Left lung (tissue), 10 donors: ENCODE results near the gene SECISBP2. TPM values are rescaled to one million over a fixed set of nuclear protein-coding genes. Genes with fewer than 3 reads are reported as not detected.

ENCODE experiments used
- ATAC-seq: fragments of 200-7000 bp; cut with Tn5 transposase; one replicate; pipeline ENCODE4 v1.9.1; 2020; ENCODE audit warnings: moderate library complexity
- DNase-seq, 4 donors: peaks; one replicate each; pipeline ENCODE4 v3.0.0-alpha.2; 2013 to 2020
- H3K27ac ChIP-seq, 2 donors: fragments of 200-600 bp; sonication (generic) in 1 of 2; one replicate each; pipeline versions ENCODE4 v1.5.0 to v1.8.0; 2020 to 2021
- H3K27me3 ChIP-seq, 2 donors: fragments of 200-600 bp; sonication (generic) in 1 of 2; one replicate each; pipeline versions ENCODE4 v1.5.0 to v1.8.0; 2020 to 2021
- H3K36me3 ChIP-seq, 2 donors: fragments of 200-600 bp; sonication (generic) in 1 of 2; one replicate each; pipeline versions ENCODE4 v1.5.0 to v1.8.0; 2020 to 2021
- H3K4me1 ChIP-seq, 2 donors: fragments of 200-600 bp; one replicate each; pipeline ENCODE4 v1.8.0; 2021
- H3K4me3 ChIP-seq, 2 donors: fragments of 200-600 bp; sonication (generic) in 1 of 2; one replicate each; pipeline versions ENCODE4 v1.5.0 to v1.8.0; 2020 to 2021; ENCODE audit warnings: mild to moderate bottlenecking in 1 of 2
- H3K9me3 ChIP-seq, 2 donors: fragments of 200-600 bp; sonication (generic) in 1 of 2; one replicate each; pipeline versions ENCODE4 v1.5.0 to v1.8.0; 2020 to 2021
- intact Hi-C, 2 donors: fragments of 100-400 bp; cut with DNase I; formaldehyde crosslinking; loops; one replicate each; pipeline versions ENCODE4 v1.11.2 to v1.14.2; 2022
- polyA plus RNA-seq, 6 donors: library from polyadenylated mRNA; unstranded; fragments of 120-200 nt; gene quantifications; one replicate each; pipeline ENCODE4 v1.2.1, GENCODE V29; 2013; ENCODE audit not compliant: insufficient read length in 6 of 6
- total RNA-seq, 2 donors: library from RNA; stranded (reverse); fragmentation: NEBNext Ultra II Directional; extraction: Animal tissue kit (Norgen Biotek cat#: 25700); gene quantifications; one replicate each; pipeline ENCODE4 v1.2.1, GENCODE V29; 2021
- TF ChIP-seq, protein P1 (sequence below), 2 donors: fragments of 200-600 bp; sonication (generic) in 1 of 2; IDR thresholded peaks; one replicate each; pipeline versions ENCODE4 v1.5.0 to v1.8.0; 2021; ENCODE audit warnings: antibody characterized with exemption in 2 of 2
- donor health status: DM: no; HTN: yes; CAD: no.
- donor health status: DM: no; HTN: no; CAD: no.

The SECISBP2 gene
- total and polyA plus RNA-seq, 8 donors, result 31.4 to 92.8 (median 89.3) TPM

DNA sequence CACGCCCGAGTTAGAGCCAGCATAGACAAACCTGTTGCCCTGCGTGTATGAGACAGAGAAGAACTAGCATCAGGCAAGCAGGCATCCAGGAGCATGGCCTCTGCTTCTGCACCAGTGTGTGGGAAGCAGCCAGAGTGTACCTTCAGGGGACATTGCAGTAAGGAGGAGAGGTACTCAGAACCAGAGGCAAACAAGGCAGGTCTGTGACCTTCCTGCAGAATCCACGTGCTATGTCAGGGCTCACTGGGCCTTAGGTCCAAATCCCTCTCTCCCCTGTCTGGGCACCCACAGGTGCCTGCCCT is 63.0 kb downstream of the SECISBP2 start:
- intact Hi-C loops, result no loop called here
- no peak for ATAC-seq
- Histone ChIP-seq H3K27me3 (no peaks in the 10 kb centered on the region), H3K4me3 (no peak overlapping the region), H3K27ac (no peak overlapping the region), H3K4me1 (peaks cover 0 to 37% of the 10 kb centered on the region in 2 donors), H3K9me3 (no peaks in the 10 kb centered on the region), H3K36me3 (peaks cover 0 to 84% of the 10 kb centered on the region in 2 donors)
- no peak for DNase-seq
- TF ChIP-seq, protein P1, sequence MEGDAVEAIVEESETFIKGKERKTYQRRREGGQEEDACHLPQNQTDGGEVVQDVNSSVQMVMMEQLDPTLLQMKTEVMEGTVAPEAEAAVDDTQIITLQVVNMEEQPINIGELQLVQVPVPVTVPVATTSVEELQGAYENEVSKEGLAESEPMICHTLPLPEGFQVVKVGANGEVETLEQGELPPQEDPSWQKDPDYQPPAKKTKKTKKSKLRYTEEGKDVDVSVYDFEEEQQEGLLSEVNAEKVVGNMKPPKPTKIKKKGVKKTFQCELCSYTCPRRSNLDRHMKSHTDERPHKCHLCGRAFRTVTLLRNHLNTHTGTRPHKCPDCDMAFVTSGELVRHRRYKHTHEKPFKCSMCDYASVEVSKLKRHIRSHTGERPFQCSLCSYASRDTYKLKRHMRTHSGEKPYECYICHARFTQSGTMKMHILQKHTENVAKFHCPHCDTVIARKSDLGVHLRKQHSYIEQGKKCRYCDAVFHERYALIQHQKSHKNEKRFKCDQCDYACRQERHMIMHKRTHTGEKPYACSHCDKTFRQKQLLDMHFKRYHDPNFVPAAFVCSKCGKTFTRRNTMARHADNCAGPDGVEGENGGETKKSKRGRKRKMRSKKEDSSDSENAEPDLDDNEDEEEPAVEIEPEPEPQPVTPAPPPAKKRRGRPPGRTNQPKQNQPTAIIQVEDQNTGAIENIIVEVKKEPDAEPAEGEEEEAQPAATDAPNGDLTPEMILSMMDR (IDR thresholded peaks at IDR 0.05), result no peak

- no peak for ATAC-seq
- Histone ChIP-seq H3K4me1 (peaks cover 0 to 38% of the 10 kb centered on the region in 2 donors), H3K36me3 (peaks cover 0 to 85% of the 10 kb centered on the region in 2 donors), H3K27ac (peak overlapping the region in 1 of 2 donors; percentile 41), H3K27me3 (no peaks in the 10 kb centered on the region), H3K9me3 (no peaks in the 10 kb centered on the region), H3K4me3 (no peak overlapping the region)
- TF ChIP-seq, protein P1 (IDR thresholded peaks at IDR 0.05), result no peak
- DNase-seq, result no peak
- intact Hi-C loops, result no loop called here
These were observed 64.0 kb downstream of the SECISBP2 start for GRCh38 chr9:89382026-89382986.

DNA sequence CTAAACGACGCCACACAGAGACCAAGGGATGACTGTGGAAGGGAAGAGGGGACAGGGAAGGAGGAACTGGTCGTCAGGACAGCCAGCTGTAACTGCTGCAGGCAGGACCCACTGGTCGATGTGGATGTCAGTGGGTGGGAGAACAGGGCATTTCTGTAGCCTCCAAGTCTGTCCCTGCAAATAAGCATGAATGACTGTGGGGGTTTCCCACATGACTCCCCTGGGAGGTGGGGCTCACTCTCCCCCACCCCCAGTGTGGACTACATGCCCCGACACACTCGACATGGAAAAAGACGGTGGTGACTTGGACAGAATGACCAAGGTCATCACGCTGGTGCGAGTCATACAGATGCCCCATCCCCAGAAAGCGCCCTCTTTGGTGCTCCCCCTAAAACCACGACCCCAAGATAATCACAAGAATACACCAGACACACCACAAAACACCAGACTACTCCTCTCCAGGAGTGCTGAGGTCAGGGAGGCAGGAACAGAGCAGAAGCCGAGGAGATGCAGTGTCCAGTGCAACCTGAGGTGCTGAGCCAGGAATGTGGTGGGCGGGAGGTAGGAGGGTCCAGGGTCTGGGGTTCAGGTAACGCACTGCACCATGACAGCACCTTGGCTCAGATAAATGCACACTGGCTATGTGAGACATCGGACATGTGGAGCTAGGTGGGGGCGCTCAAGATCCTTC is 64.9 kb downstream of the SECISBP2 start:
- TF ChIP-seq, protein P1 (IDR thresholded peaks at IDR 0.05), result no peak
- Histone ChIP-seq H3K9me3 (no peaks in the 10 kb centered on the region), H3K4me1 (peaks cover 0 to 47% of the 10 kb centered on the region in 2 donors), H3K27me3 (no peaks in the 10 kb centered on the region), H3K4me3 (no peak overlapping the region), H3K36me3 (peaks cover 0 to 85% of the 10 kb centered on the region in 2 donors), H3K27ac (no peak overlapping the region)
- DNase-seq (no peak), ATAC-seq (no peak)
- intact Hi-C loops, result no loop called here

DNA sequence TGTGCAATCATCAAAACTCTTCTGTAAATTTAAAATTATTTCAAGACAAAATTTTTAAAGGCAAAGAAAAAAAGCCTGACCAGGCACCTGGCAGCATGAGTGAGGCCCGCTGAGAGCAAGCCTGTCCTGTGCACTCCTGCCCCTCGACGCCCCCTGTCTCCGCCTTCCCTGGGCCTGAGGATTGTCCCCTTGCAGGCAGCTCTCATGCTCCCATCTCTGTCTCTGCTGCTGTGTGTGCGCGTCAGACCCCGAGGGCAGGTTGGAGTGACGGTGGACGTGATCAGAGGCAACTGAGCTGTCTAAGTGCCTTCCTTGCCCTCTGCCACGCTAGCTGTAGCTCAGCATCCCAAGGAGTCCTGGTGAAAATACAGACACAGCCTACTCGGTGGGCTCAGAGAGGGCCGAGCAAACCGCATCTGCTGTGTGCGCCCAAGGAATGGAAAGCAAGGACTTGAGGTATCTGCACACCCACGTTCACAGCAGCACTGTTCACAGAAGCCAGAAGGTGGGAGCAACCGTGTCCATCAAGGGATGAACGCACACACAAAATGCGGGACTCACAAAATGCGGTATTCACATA is 65.5 kb downstream of the SECISBP2 start:
- H3K36me3 ChIP-seq, result peaks cover 0 to 85% of the 10 kb centered on the region in 2 donors
- H3K9me3 ChIP-seq, result no peaks in the 10 kb centered on the region

More for the DNA sequence above, 65.5 kb downstream of the SECISBP2 start:
- H3K4me1 ChIP-seq, result peaks cover 0 to 53% of the 10 kb centered on the region in 2 donors
- TF ChIP-seq, protein P1 (IDR thresholded peaks at IDR 0.05), result no peak
- H3K27me3 ChIP-seq, result no peaks in the 10 kb centered on the region
- intact Hi-C loops, result no loop called here
- no peak for ATAC-seq
- no peak for DNase-seq
- H3K4me3 ChIP-seq, result no peak overlapping the region
- H3K27ac ChIP-seq, result no peak overlapping the region
